ENCODE results near the gene GNA15. TPM values are rescaled to one million over a fixed set of nuclear protein-coding genes. Genes with fewer than 3 reads are reported as not detected.
A peak's percentile ranks its signal among the peaks of the same experiment; 100 is the strongest.

GNA15 gene
- total and polyA plus RNA-seq, 2 of the 8 experiments (the other 6 are each of a cell fraction or from before 2014, with no cell fraction given): 0.26 to 0.45 TPM

DNA sequence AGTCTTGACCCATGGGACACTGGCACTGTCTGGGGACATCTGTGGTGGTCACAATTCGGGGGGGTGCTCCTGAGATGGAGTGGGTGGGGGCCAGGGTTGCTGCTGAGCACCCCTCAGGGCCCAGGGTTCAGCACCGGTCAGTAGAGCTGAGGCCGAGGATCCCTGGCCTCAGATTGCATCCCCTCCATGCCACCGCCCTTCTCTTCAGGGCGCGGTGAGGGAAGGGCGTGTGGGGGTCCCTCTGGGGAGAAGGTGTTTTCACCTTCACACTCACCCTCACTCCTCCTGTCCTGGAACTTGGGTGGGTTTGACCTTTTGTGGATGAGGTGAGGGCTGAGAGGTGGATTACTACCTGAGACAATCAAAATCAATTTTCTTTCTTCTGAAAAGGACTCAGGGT lies 28.2 kb upstream of the GNA15 start:
- Histone ChIP-seq H3K4me1 (replicated peaks in 1 of 4; ENCODE audit: control insufficient read depth in 3 of 4, insufficient read depth in 4 of 4, low read length in 3 of 4) (peaks cover 0 to 5% (median 2%) of the 10 kb centered on the region in 4 experiments; a peak in 5 of 7 replicates), H3K79me1 (ENCODE audit: low read depth, low read length) (peaks cover 8% of the 10 kb centered on the region; the same call in 1 of the 2 replicates), H3K36me3 (ENCODE audit: control insufficient read depth in 2 of 4, insufficient read depth in 4 of 4, low read length in 3 of 4) (no peaks in the 10 kb centered on the region), H3K27ac (ENCODE audit: low read depth, low read length) (no peak overlapping the region), H3K4me2 (ENCODE audit: insufficient read depth in 1 of 2, low read depth in 2 of 2, low read length in 2 of 2) (no peak overlapping the region), H3K4ac (replicated peaks; ENCODE audit: insufficient read length, low read depth, low read length) (no peak overlapping the region), H3K14ac (ENCODE audit: insufficient read length) (no peak overlapping the region), H3K4me3 (ENCODE audit: extremely low read depth in 1 of 4, insufficient read depth in 2 of 4, low read depth in 3 of 4, low read length in 4 of 4) (no peak overlapping the region), H2BK120ac (replicated peaks; ENCODE audit: low read depth, low read length) (no peak overlapping the region), H3K9me3 (ENCODE audit: insufficient read depth in 2 of 2, low read depth in 1 of 2, low read length in 1 of 2) (no peaks in the 10 kb centered on the region), H4K20me1 (replicated peaks in 1 of 2; ENCODE audit: control insufficient read depth in 1 of 2, insufficient read depth in 2 of 2, low read length in 2 of 2) (peaks cover 6 to 18% of the 10 kb centered on the region in 2 experiments), H3K56ac (replicated peaks; ENCODE audit: insufficient read length, low read depth, low read length) (no peak overlapping the region), H2BK5ac (ENCODE audit: low read depth, low read length) (no peak overlapping the region), H3K23me2 (ENCODE audit: low read depth, low read length) (no peaks in the 10 kb centered on the region), H2BK15ac (ENCODE audit: low read length) (no peak overlapping the region), H3K23ac (ENCODE audit: insufficient read length) (no peak overlapping the region), H2BK12ac (ENCODE audit: low read depth, low read length) (no peak overlapping the region), H4K5ac (ENCODE audit: insufficient read length, low read depth, low read length) (no peak overlapping the region), H3K27me3 (replicated peaks in 1 of 4; ENCODE audit: control insufficient read depth in 3 of 4, extremely low read depth in 1 of 4, insufficient read depth in 3 of 4, low read length in 3 of 4) (peaks cover 0 to 2% (median 0%) of the 10 kb centered on the region in 4 experiments; a peak in 1 of 7 replicates), H2AK5ac (ENCODE audit: low read depth, low read length) (0 out of 2 replicates have a peak overlapping the region, but pooled peaks have one; percentile 24), H3K18ac (ENCODE audit: extremely low read depth, low read length) (no peak overlapping the region), H3K9ac (replicated peaks in 1 of 4; ENCODE audit: extremely low read depth in 1 of 4, low read depth in 3 of 4, low read length in 3 of 4) (no peak overlapping the region), H4K91ac (replicated peaks; ENCODE audit: insufficient read length, low read length) (no peak overlapping the region), H2AFZ (ENCODE audit: low read length) (no peak overlapping the region), H4K8ac (ENCODE audit: extremely low read depth, insufficient read depth, low read length) (no peak overlapping the region), H2BK20ac (ENCODE audit: low read length) (no peak overlapping the region), H3K79me2 (ENCODE audit: control insufficient read depth in 1 of 2, insufficient read depth in 2 of 2, low read length in 2 of 2) (peaks cover 0 to 43% of the 10 kb centered on the region in 2 experiments; a peak in 3 of 4 replicates)
- DNase-seq (ENCODE audit: low read depth in 1 of 2, low spot score in 2 of 2): no peak
- ChIA-PET CTCF (ENCODE audit: partially characterized antibody) (interaction anchor here (0.6 to 20.0 kb wide), 17 partner anchors 9 to 149 kb away, joined by 3 to 339 read pairs (median 7); no protein-coding TSS in a partner anchor), POLR2A (ENCODE audit: partially characterized antibody) (no interaction called here)
- FAIRE-seq: no peak
- 92% methylated on average over 7 of the region's 7 CpGs; no CpG with 5 or more reads in 1 of the 2 experiments for WGBS, 2 experiments (ENCODE audit: extremely low coverage in 1 of 2, insufficient coverage in 1 of 2, insufficient read length in 1 of 2, insufficient replicate concordance in 2 of 2, low coverage in 1 of 2, low lambda C conversion rate in 2 of 2, missing lambda C conversion rate in 1 of 2)
- no peak for TF ChIP-seq RFX5 (IDR thresholded peaks at IDR 0.05; ENCODE audit: borderline replicate concordance, low read depth, low read length)
